Breast epithelium (tissue), 3 donors: ENCODE data around the gene ESPN.

Experiments used
- POLR2A ChIP-seq: fragments of 450-650 bp; IDR thresholded peaks from one replicate; pipeline ENCODE4 v1.6.1; 2016; ENCODE audit warnings: antibody characterized with exemption, mild to moderate bottlenecking, moderate library complexity
- TF ChIP-seq, protein P1 (sequence below), 3 donors: fragments of 450-650 bp; IDR thresholded peaks; one replicate each; pipeline ENCODE4 v1.5.1; 2016 to 2017; ENCODE audit warnings: antibody characterized with exemption in 3 of 3, mild to moderate bottlenecking in 3 of 3, moderate library complexity in 3 of 3

DNA sequence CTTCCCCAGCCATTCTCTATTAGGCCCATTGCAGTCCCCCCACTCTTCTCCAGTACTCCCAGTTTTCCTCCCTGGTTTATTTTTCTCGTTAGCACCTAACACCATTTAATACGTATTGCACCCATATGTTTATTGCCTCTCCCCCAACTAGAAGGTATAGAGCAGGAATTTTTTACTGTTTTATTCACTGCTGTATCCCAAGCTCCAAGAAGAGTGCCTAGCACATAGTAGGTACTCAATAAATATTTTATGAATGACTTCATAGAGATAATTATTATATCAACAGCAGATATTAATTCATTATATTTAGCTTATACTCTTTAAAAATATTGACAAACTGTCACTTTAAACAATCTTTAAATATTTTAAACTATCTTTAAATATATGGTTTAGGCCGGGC, 25.3 kb upstream of the ESPN start:
- no peak for TF ChIP-seq POLR2A
- TF ChIP-seq, protein P1, sequence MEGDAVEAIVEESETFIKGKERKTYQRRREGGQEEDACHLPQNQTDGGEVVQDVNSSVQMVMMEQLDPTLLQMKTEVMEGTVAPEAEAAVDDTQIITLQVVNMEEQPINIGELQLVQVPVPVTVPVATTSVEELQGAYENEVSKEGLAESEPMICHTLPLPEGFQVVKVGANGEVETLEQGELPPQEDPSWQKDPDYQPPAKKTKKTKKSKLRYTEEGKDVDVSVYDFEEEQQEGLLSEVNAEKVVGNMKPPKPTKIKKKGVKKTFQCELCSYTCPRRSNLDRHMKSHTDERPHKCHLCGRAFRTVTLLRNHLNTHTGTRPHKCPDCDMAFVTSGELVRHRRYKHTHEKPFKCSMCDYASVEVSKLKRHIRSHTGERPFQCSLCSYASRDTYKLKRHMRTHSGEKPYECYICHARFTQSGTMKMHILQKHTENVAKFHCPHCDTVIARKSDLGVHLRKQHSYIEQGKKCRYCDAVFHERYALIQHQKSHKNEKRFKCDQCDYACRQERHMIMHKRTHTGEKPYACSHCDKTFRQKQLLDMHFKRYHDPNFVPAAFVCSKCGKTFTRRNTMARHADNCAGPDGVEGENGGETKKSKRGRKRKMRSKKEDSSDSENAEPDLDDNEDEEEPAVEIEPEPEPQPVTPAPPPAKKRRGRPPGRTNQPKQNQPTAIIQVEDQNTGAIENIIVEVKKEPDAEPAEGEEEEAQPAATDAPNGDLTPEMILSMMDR (IDR thresholded peaks at IDR 0.05) = no peak
